HG02943 (cell line): ENCODE results near the gene STX4.
A peak's percentile ranks its signal among the peaks of the same experiment; 100 is the strongest.

Experiments used
- ATAC-seq: cut with Tn5 transposase; IDR thresholded peaks from one replicate; pipeline ENCODE4 v1.9.1; 2021; ENCODE audit warnings: mild to moderate bottlenecking, low read depth, moderate library complexity; ENCODE audit not compliant: unreplicated experiment

Gene STX4

GRCh38 chr16:31063843-31064611 lies 30.7 kb downstream of the STX4 start:
- no peak for ATAC-seq

- ATAC-seq = no peak
These were observed 31.6 kb downstream of the STX4 start for GRCh38 chr16:31064882-31065461.

GRCh38 chr16:31067342-31067741 lies 34.0 kb downstream of the STX4 start:
- no peak for ATAC-seq

- no peak for ATAC-seq
These were observed 38.5 kb downstream of the STX4 start for GRCh38 chr16:31071861-31072260.

- ATAC-seq = no peak
These were observed 39.3 kb downstream of the STX4 start for GRCh38 chr16:31072540-31073141.

- peak; percentile 52 for ATAC-seq
These were observed 40.0 kb downstream of the STX4 start for GRCh38 chr16:31073142-31073969.

- peak; percentile 73 for ATAC-seq
These were observed 40.8 kb downstream of the STX4 start, which contains the start of the genes ZNF646 and ZNF668 for GRCh38 chr16:31073970-31074813. TSS of gene ZNF646 (plus strand) at chr16:31074422. CDS start at chr16:31076325, 1,903 bp downstream. TSS of gene ZNF668 (minus strand) at chr16:31074240. CDS start at chr16:31064459, 9,781 bp downstream.

- ATAC-seq = no peak
These were observed 41.4 kb downstream of the STX4 start for GRCh38 chr16:31074814-31075183.

- no peak for ATAC-seq
These were observed 43.0 kb downstream of the STX4 start for GRCh38 chr16:31076319-31076718.

GRCh38 chr16:31077024-31077423 lies 43.7 kb downstream of the STX4 start:
- no peak for ATAC-seq

GRCh38 chr16:31077592-31078396 lies 44.4 kb downstream of the STX4 start:
- ATAC-seq = no peak

GRCh38 chr16:31078597-31079341 lies 45.4 kb downstream of the STX4 start:
- no peak for ATAC-seq

- no peak for ATAC-seq
These were observed 46.1 kb downstream of the STX4 start for GRCh38 chr16:31079342-31079944.

GRCh38 chr16:31080035-31080629 lies 46.8 kb downstream of the STX4 start:
- ATAC-seq = no peak

GRCh38 chr16:31080756-31081419 lies 47.5 kb downstream of the STX4 start:
- ATAC-seq = no peak

- no peak for ATAC-seq
These were observed 48.3 kb downstream of the STX4 start for GRCh38 chr16:31081428-31082351.
